Pancreas (tissue), 10 donors: ENCODE measurements around the gene HEMGN. TPM values are rescaled to one million over a fixed set of nuclear protein-coding genes. Genes with fewer than 3 reads are reported as not detected.

Experiments used
- ATAC-seq, 4 donors: fragments of 200-7000 bp; cut with Tn5 transposase; one replicate each; pipeline versions ENCODE4 v1.8.0 to v1.9.1; 2020; ENCODE audit warnings: mild to moderate bottlenecking in 4 of 4, moderate library complexity in 4 of 4
- DNase-seq, 6 donors: peaks; one replicate each; pipeline ENCODE4 v3.0.0-alpha.2; 2020
- FAIRE-seq: peaks from 2 replicates; lab custom pipeline; 2012; peaks lifted over from hg19 to GRCh38; lab: Jason Lieb, UNC
- H3K27ac ChIP-seq, 4 donors: fragments of 200-600 bp; sonication (generic); 1 replicate in 3 of 4; 2 replicates in 1 of 4; pipeline versions ENCODE4 v1.5.0 to v1.8.0; 2020
- H3K27me3 ChIP-seq, 4 donors: fragments of 200-600 bp; one replicate each; pipeline ENCODE4 v1.8.0; 2021
- H3K36me3 ChIP-seq, 3 donors: fragments of 200-600 bp; sonication (generic) in 1 of 3; one replicate each; pipeline versions ENCODE4 v1.5.0 to v1.8.0; 2020 to 2021
- H3K4me1 ChIP-seq, 3 donors: fragments of 200-600 bp; one replicate each; pipeline ENCODE4 v1.8.0; 2021
- H3K4me3 ChIP-seq, 4 donors: fragments of 200-600 bp; sonication (generic) in 2 of 4; one replicate each; pipeline versions ENCODE4 v1.5.0 to v1.8.0; 2020 to 2021
- H3K9me3 ChIP-seq, 4 donors: fragments of 200-600 bp; one replicate each; pipeline ENCODE4 v1.8.0; 2021
- WGBS, 2 donors: extraction: QIAGEN DNeasy Blood & Tissue Kit; methylation state at CpG; one replicate each; pipeline ENCODE4 v1.1.7; 2013; 5-methylcytosine and 5-hydroxymethylcytosine counted together
- intact Hi-C, 3 donors: fragments of 100-400 bp; cut with DNase I; formaldehyde crosslinking; loops; one replicate each; pipeline versions ENCODE4 v1.11.1 to v1.14.2; 2022
- polyA plus RNA-seq, 2 donors: library from polyadenylated mRNA; stranded (reverse); fragments of 200-250 nt; gene quantifications; one replicate each; pipeline ENCODE4 v1.2.3, GENCODE V29; 2013
- total RNA-seq, 6 donors: library from RNA; stranded (reverse); fragmentation: NEBNext Ultra II Directional in 4 of 6; extraction: Animal tissue kit (Norgen Biotek cat#: 25700) in 4 of 6; gene quantifications; one replicate each; pipeline versions ENCODE4 v1.2.1 to v1.2.4, GENCODE V29; 2021 to 2023
- TF ChIP-seq, protein P1 (sequence below), 4 donors: fragments of 200-600 bp; sonication (generic) in 3 of 4; IDR thresholded peaks; one replicate each; pipeline versions ENCODE4 v1.5.0 to v1.8.0; 2021; ENCODE audit warnings: antibody characterized with exemption in 4 of 4
- donor health status: healthy with polysubstance abuse.
- donor health status: DM: no; HTN: no; CAD: no; lungs with moderate emphysema.
- donor health status: DM: no; HTN: no; CAD: no.
- donor health status: control.
- donor health status: control.
- donor health status: Bipolar disorder and iron deficiency.
- donor health status: DM: yes; HTN: yes; CAD: no.
- donor health status: DM: no; HTN: no; CAD: no.
- donor health status: DM: no; HTN: no; CAD: no.
- donor health status: DM: yes; HTN: yes; CAD: no.

HEMGN gene
- total and polyA plus RNA-seq, 8 donors: 0.09 TPM; not detected in 7

DNA sequence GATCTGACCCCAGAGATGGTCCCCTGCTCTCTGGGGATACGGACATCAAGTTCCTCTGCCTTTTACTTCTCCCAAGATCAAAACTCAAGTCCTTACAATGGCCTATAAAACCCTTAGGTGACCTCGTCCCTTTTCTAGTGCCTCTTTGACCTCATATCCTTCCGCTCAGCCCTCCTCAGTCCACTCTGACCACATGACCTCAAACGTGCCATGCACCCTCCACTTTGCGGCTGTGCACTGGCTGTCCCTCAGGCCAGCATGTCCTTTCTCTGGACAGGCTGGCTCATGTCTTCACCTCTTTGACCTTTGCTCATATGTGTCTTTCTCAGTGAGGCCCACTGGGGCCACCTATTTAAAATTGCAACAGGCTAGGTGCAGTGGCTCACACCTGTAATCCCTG, 30.3 kb downstream of the HEMGN start:
- ATAC-seq (no peak), FAIRE-seq (no peak), DNase-seq (no peak)
- peak overlapping the region in 2 of 4 donors; percentile 24 to 28 for H3K27ac ChIP-seq
- no peak overlapping the region for H3K4me3 ChIP-seq
- peaks cover 0 to 50% (median 6%) of the 10 kb centered on the region in 3 donors for H3K36me3 ChIP-seq
- no peaks in the 10 kb centered on the region for H3K27me3 ChIP-seq
- intact Hi-C loops: no loop called here
- TF ChIP-seq, protein P1, sequence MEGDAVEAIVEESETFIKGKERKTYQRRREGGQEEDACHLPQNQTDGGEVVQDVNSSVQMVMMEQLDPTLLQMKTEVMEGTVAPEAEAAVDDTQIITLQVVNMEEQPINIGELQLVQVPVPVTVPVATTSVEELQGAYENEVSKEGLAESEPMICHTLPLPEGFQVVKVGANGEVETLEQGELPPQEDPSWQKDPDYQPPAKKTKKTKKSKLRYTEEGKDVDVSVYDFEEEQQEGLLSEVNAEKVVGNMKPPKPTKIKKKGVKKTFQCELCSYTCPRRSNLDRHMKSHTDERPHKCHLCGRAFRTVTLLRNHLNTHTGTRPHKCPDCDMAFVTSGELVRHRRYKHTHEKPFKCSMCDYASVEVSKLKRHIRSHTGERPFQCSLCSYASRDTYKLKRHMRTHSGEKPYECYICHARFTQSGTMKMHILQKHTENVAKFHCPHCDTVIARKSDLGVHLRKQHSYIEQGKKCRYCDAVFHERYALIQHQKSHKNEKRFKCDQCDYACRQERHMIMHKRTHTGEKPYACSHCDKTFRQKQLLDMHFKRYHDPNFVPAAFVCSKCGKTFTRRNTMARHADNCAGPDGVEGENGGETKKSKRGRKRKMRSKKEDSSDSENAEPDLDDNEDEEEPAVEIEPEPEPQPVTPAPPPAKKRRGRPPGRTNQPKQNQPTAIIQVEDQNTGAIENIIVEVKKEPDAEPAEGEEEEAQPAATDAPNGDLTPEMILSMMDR (IDR thresholded peaks at IDR 0.05): no peak
- no peaks in the 10 kb centered on the region for H3K4me1 ChIP-seq
- no peaks in the 10 kb centered on the region for H3K9me3 ChIP-seq
- WGBS, 2 donors: 82 to 88% methylated on average over 5 of the region's 5 CpGs

DNA sequence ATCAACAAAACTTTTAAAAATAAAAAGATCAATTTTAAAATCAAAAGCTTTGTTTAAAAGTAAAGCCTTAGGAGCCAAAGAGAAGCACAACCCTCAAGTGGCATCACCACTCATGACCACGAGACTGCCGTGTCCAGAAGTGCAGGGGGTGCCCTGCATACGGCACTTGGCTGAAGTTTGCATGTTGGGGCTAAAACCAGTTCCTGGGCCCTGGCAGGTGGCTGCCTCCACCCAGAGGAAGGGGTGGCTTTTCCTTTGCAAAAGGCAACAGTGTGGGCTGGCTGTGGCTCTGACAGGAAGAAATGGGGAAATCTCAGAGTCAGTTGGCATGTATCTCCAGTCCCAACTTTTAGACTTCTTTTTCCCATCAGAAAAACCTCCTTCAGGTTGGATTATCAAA, 30.9 kb downstream of the HEMGN start:
- TF ChIP-seq, protein P1 (IDR thresholded peaks at IDR 0.05): no peak
- 88 to 94% methylated on average over 3 of the region's 3 CpGs for WGBS, 2 donors
- Histone ChIP-seq H3K4me3 (no peak overlapping the region), H3K4me1 (no peaks in the 10 kb centered on the region), H3K27ac (peak overlapping the region in 2 of 4 donors; percentile 24 to 28), H3K27me3 (no peaks in the 10 kb centered on the region), H3K36me3 (peaks cover 0 to 46% (median 6%) of the 10 kb centered on the region in 3 donors), H3K9me3 (no peaks in the 10 kb centered on the region)
- intact Hi-C loops: no loop called here
- no peak for DNase-seq
- ATAC-seq: peak in 1 of 4 donors; percentile 48
- no peak for FAIRE-seq

DNA sequence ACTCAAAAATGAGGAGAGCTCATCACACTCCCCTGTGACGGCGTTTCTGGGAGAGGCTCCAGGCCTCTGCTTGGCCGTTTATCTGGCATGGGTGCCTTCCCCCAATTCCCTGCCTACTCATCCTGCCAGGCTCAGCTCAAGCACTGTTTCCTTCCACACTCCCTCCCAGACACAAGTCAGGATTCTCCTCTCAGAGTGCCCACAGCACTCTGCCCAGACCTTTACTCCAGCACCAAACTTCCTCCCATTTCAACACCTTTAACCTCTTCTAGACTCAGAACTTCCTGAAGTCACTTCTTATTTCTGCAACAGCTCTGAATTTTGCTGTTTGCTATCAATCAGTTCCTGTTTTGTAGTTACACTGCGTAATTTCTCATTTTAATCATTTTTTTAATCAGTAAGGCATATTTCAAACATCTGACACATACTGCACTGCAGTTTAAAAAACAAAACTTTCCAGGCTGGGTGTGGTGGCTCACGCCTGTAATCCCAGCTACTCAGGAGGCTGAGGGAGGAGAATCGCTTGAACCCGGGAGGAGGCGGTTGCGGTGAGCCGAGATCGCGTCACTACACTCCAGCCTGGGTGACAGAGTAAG, 31.6 kb downstream of the HEMGN start:
- WGBS, 2 donors: 84 to 90% methylated on average over 12 of the region's 12 CpGs
- H3K9me3 ChIP-seq: no peaks in the 10 kb centered on the region
- no peak for FAIRE-seq
- intact Hi-C loops: no loop called here
- ATAC-seq: peak in 3 of 4 donors; percentile 21 to 53 (median 39)
- no peak overlapping the region for H3K4me3 ChIP-seq
- H3K36me3 ChIP-seq: peaks cover 0 to 40% (median 6%) of the 10 kb centered on the region in 3 donors
- TF ChIP-seq, protein P1 (IDR thresholded peaks at IDR 0.05): no peak
- H3K27me3 ChIP-seq: no peaks in the 10 kb centered on the region
- DNase-seq: no peak
- H3K27ac ChIP-seq: peak overlapping the region in 1 of 4 donors; percentile 24
- no peaks in the 10 kb centered on the region for H3K4me1 ChIP-seq

DNA sequence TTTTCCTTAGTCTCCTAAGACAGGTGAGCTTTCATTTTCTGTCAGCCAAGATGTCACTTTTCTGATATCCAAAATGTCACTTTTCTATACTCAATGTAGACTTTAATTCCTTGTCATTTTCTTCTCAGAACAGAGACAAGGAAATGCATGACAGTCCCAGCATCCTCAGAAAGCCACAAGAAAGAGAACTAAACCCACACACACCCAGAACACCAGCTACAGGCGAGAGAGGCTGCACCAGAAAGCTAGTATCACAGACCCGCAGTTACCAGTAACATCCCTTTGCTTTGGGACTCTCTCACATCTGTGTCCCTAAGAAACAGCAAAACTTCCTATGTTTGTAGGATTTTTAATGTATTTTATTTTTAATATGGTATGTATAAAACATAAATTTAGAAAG, 32.7 kb downstream of the HEMGN start:
- WGBS, 2 donors: 86 to 94% methylated on average over 2 of the region's 2 CpGs
- no peaks in the 10 kb centered on the region for H3K4me1 ChIP-seq
- DNase-seq: no peak
- FAIRE-seq: no peak
- no peak for ATAC-seq
- intact Hi-C loops: no loop called here
- H3K27ac ChIP-seq: no peak overlapping the region
- no peak overlapping the region for H3K4me3 ChIP-seq
- H3K36me3 ChIP-seq: peaks cover 0 to 31% (median 3%) of the 10 kb centered on the region in 3 donors
- H3K27me3 ChIP-seq: no peaks in the 10 kb centered on the region
- TF ChIP-seq, protein P1 (IDR thresholded peaks at IDR 0.05): no peak
- no peaks in the 10 kb centered on the region for H3K9me3 ChIP-seq

DNA sequence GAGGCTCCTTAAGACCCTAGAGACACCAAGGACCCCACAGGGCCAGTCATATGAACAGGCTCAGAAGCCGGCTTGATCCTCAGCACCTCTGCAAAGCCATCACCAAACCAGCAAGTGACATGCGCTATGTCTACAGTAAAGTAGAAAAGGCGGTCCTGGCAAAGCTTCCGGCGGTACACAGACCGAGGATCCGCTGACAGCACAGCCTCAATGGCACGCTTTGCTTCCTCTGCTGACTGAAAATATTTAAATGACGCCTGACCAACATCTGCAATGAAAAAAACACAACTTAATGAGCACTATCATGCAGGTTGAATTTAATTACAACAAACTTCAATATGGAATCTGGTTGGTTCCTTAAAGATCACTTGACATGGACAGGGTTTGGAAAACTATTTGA, 33.2 kb downstream of the HEMGN start:
- H3K27ac ChIP-seq: no peak overlapping the region

More for the DNA sequence above, 33.2 kb downstream of the HEMGN start:
- intact Hi-C loops: loop anchor here in 2 of 3 donors (5.0 kb wide), 1 partner anchor 192 kb away; no protein-coding TSS in a partner anchor
- no peaks in the 10 kb centered on the region for H3K9me3 ChIP-seq
- H3K4me3 ChIP-seq: no peak overlapping the region
- FAIRE-seq: no peak
- TF ChIP-seq, protein P1 (IDR thresholded peaks at IDR 0.05): no peak
- H3K36me3 ChIP-seq: peaks cover 0 to 25% (median 3%) of the 10 kb centered on the region in 3 donors
- no peak for ATAC-seq
- no peaks in the 10 kb centered on the region for H3K27me3 ChIP-seq
- WGBS, 2 donors: 93% methylated on average over 9 of the region's 9 CpGs
- DNase-seq: no peak
- H3K4me1 ChIP-seq: no peaks in the 10 kb centered on the region
